Liver (tissue), 9 donors: ENCODE measurements around the gene BOC. TPM values are rescaled to one million over a fixed set of nuclear protein-coding genes. Genes with fewer than 3 reads are reported as not detected.

Source experiments
- DNase-seq: peaks from one replicate; pipeline ENCODE4 v3.0.0-alpha.2; 2017; ENCODE audit warnings: low spot score
- H3K27ac ChIP-seq, 2 donors: one replicate each; pipeline ENCODE4 v1.7.0; 2013; ENCODE audit warnings: inconsistent platforms in 2 of 2, low read length in 2 of 2, control low read depth in 1 of 2, low read depth in 1 of 2, mild to moderate bottlenecking in 1 of 2
- H3K27me3 ChIP-seq, 4 donors: one replicate each; pipeline versions ENCODE4 v1.6.1 to v1.7.0; 2013; ENCODE audit warnings: low read length in 3 of 4, inconsistent platforms in 1 of 4, mild to moderate bottlenecking in 1 of 4, moderate library complexity in 1 of 4; ENCODE audit not compliant: control insufficient read depth in 4 of 4, insufficient read depth in 4 of 4
- H3K36me3 ChIP-seq, 4 donors: one replicate each; pipeline versions ENCODE4 v1.6.1 to v1.7.0; 2013; ENCODE audit warnings: low read length in 3 of 4, mild to moderate bottlenecking in 3 of 4, low read depth in 1 of 4, moderate library complexity in 1 of 4; ENCODE audit not compliant: control insufficient read depth in 4 of 4, insufficient read depth in 3 of 4
- H3K4me1 ChIP-seq, 4 donors: one replicate each; pipeline versions ENCODE4 v1.6.1 to v1.7.0; 2013; ENCODE audit warnings: low read length in 3 of 4, mild to moderate bottlenecking in 3 of 4, moderate library complexity in 1 of 4; ENCODE audit not compliant: control insufficient read depth in 4 of 4, insufficient read depth in 4 of 4
- H3K4me3 ChIP-seq, 3 donors: one replicate each; pipeline versions ENCODE4 v1.6.1 to v1.7.0; 2013; ENCODE audit warnings: low read length in 3 of 3, control low read depth in 1 of 3, low read depth in 1 of 3, mild to moderate bottlenecking in 1 of 3
- H3K9ac ChIP-seq, 2 donors: one replicate each; pipeline ENCODE4 v1.7.0; 2013; ENCODE audit warnings: low read length in 2 of 2, mild to moderate bottlenecking in 2 of 2, moderate library complexity in 2 of 2, control low read depth in 1 of 2, low read depth in 1 of 2
- H3K9me3 ChIP-seq, 4 donors: one replicate each; pipeline versions ENCODE4 v1.6.1 to v1.7.0; 2013; ENCODE audit warnings: low read length in 3 of 4; ENCODE audit not compliant: control insufficient read depth in 4 of 4
- EGR1 ChIP-seq, 2 donors: IDR thresholded peaks; 2 replicates each; pipeline ENCODE4 v1.6.1; 2016 to 2018; ENCODE audit warnings: antibody characterized with exemption in 2 of 2, low read depth in 2 of 2
- FOXA1 ChIP-seq: IDR thresholded peaks from 2 replicates; pipeline ENCODE4 v1.6.1; 2016; ENCODE audit warnings: antibody characterized with exemption
- HNF4A ChIP-seq, 2 donors: conservative IDR thresholded peaks; 2 replicates each; pipeline ENCODE4 v1.6.1; 2016; ENCODE audit warnings: antibody characterized with exemption in 2 of 2, mild to moderate bottlenecking in 2 of 2
- HNF4G ChIP-seq: IDR thresholded peaks from 2 replicates; pipeline ENCODE4 v1.6.1; 2016; ENCODE audit warnings: antibody characterized with exemption
- RAD21 ChIP-seq, 2 donors: IDR thresholded peaks; 2 replicates each; pipeline ENCODE4 v1.6.1; 2016; ENCODE audit warnings: antibody characterized with exemption in 2 of 2, mild to moderate bottlenecking in 2 of 2
- RXRA ChIP-seq, 2 donors: IDR thresholded peaks; 2 replicates each; pipeline ENCODE4 v1.6.1; 2017 to 2018; ENCODE audit warnings: antibody characterized with exemption in 2 of 2, mild to moderate bottlenecking in 1 of 2
- SP1 ChIP-seq: IDR thresholded peaks from 2 replicates; pipeline ENCODE4 v1.6.1; 2018; ENCODE audit warnings: antibody characterized with exemption, mild to moderate bottlenecking
- TAF1 ChIP-seq: conservative IDR thresholded peaks from 2 replicates; pipeline ENCODE4 v1.6.1; 2016; ENCODE audit warnings: antibody characterized with exemption, mild to moderate bottlenecking
- WGBS: extraction: QIAGEN DNeasy Blood & Tissue Kit; methylation state at CpG from one replicate; pipeline ENCODE4 v1.1.7; 2013; 5-methylcytosine and 5-hydroxymethylcytosine counted together
- polyA plus RNA-seq, 2 donors: library from polyadenylated mRNA; stranded (reverse) in 1 of 2; unstranded in 1 of 2; fragments of 200-250 nt in 1 of 2; fragments of >200 nt in 1 of 2; fragmentation: Nextera tagmentation in 1 of 2; extraction: Ambion mirVana in 1 of 2; gene quantifications; one replicate each; pipeline versions ENCODE4 v1.2.1 to v1.2.3, GENCODE V29; 2013 to 2015
- total RNA-seq, 2 donors: library from RNA; depleted of rRNA; stranded (reverse); fragments of >200 nt; gene quantifications; one replicate each; pipeline ENCODE4 v1.2.3, GENCODE V29; 2014
- TF ChIP-seq, protein P1 (sequence below): IDR thresholded peaks from 2 replicates; pipeline ENCODE4 v1.6.1; 2016; ENCODE audit warnings: antibody characterized with exemption
- TF ChIP-seq, protein P2 (sequence below): IDR thresholded peaks from 2 replicates; pipeline ENCODE4 v1.6.1; 2016; ENCODE audit warnings: antibody characterized with exemption
- TF ChIP-seq, protein P3 (sequence below): IDR thresholded peaks from 2 replicates; pipeline ENCODE4 v1.6.1; 2016; ENCODE audit warnings: antibody characterized with exemption, mild to moderate bottlenecking
- TF ChIP-seq, protein P4 (sequence below): fragments of 150-350 bp; IDR thresholded peaks from 2 replicates; pipeline ENCODE4 v1.5.1; 2017; ENCODE audit warnings: improper control_type of control experiment, low read depth, low read length; ENCODE audit not compliant: missing input control
- TF ChIP-seq, protein P5 (sequence below): IDR thresholded peaks from 2 replicates; pipeline ENCODE4 v1.6.1; 2016; ENCODE audit warnings: antibody characterized with exemption
- donor health status: healthy.
- donor health status: healthy.
- donor health status: healthy.
- donor health status: healthy.
- donor health status: healthy.

The BOC gene
- total and polyA plus RNA-seq, 4 donors = 0.31 to 1.5 (median 0.65) TPM; not detected in 1

DNA sequence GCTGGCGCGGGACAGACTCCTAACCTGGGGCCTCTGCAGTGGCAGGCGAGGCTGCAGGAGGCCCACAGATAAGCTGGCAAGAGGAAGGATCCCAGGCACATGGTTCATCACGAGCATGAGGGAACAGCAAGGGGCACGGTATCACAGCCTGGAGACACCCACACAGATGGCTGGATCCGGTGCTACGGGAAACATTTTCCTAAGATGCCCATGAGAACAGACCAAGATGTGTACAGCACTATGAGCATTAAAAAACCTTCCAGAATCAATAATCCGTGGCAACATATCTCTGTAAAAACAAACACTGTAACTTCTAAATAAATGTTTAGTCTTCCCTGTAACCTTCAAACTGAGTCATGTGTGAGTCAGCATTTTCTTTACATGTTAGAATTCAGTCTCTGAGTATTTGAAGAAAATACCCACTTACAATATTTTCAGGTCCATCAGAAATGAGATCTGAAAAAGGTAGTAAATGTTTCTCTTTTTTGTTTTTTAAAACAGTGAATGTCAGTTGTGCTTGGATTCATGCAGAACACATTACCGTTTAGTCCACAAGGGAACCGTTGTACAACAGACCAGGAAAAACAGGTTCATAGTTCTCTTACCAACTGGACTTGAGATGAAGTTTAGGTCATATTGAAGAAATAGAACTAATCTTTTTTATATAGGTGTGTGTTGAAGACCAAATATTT, 75.9 kb downstream of the BOC start:
- TF ChIP-seq FOXA1 = no peak
- TF ChIP-seq, protein P1, sequence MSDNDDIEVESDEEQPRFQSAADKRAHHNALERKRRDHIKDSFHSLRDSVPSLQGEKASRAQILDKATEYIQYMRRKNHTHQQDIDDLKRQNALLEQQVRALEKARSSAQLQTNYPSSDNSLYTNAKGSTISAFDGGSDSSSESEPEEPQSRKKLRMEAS = no peak
- 41% methylated on average over 10 of the region's 10 CpGs for WGBS
- no peak overlapping the region for H3K9ac ChIP-seq

DNA sequence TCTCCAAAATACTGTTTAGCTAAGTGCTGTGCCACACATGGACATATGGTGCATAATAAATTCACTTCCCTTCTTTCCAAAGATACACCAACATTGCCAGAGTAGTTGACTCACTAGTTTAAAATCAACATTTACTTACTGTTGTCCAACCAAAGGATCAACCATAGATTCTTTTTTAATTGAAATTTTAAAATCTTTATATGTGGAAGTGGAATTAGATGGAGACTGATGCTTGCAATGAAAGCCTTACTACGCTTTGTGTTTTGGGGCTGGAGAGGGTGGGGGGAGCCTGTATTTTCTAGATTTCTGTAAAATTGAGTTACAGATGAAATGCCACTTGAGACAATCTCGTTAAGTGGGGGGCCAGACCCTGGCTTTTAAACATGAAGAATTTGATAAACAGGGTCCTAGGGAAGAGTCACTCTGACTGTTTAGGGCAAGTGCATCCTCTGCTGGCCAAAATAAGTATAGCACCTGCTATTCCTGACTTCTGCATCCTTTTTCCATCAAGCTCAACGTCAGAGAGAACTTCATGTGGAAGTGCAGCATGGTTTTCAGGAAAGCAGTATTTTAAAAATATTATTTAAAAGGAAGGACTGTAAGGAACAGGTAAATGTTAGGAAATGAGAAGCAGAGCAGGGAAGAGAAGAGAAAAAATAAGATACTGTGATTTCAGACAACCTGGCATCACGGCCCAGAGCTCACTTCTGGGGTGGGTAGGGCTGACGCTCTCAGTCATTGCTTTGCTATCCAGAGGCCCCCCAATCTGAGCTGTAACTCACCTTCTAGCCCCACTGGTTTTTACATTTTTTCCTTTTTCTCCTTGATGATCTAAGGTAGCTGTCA, 76.7 kb downstream of the BOC start:
- Histone ChIP-seq H3K9ac (no peak overlapping the region), H3K4me3 (no peak overlapping the region), H3K27ac (no peak overlapping the region), H3K9me3 (no peaks in the 10 kb centered on the region), H3K4me1 (peaks cover 3 to 10% (median 5%) of the 10 kb centered on the region in 4 donors), H3K36me3 (no peaks in the 10 kb centered on the region), H3K27me3 (no peaks in the 10 kb centered on the region)
- peak; percentile 69 for DNase-seq
- peak; percentile 90 to 92 for TF ChIP-seq RAD21 (IDR thresholded peaks at IDR 0.05)
- TF ChIP-seq, protein P2, sequence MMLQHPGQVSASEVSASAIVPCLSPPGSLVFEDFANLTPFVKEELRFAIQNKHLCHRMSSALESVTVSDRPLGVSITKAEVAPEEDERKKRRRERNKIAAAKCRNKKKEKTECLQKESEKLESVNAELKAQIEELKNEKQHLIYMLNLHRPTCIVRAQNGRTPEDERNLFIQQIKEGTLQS = no peak
- TF ChIP-seq, protein P3, sequence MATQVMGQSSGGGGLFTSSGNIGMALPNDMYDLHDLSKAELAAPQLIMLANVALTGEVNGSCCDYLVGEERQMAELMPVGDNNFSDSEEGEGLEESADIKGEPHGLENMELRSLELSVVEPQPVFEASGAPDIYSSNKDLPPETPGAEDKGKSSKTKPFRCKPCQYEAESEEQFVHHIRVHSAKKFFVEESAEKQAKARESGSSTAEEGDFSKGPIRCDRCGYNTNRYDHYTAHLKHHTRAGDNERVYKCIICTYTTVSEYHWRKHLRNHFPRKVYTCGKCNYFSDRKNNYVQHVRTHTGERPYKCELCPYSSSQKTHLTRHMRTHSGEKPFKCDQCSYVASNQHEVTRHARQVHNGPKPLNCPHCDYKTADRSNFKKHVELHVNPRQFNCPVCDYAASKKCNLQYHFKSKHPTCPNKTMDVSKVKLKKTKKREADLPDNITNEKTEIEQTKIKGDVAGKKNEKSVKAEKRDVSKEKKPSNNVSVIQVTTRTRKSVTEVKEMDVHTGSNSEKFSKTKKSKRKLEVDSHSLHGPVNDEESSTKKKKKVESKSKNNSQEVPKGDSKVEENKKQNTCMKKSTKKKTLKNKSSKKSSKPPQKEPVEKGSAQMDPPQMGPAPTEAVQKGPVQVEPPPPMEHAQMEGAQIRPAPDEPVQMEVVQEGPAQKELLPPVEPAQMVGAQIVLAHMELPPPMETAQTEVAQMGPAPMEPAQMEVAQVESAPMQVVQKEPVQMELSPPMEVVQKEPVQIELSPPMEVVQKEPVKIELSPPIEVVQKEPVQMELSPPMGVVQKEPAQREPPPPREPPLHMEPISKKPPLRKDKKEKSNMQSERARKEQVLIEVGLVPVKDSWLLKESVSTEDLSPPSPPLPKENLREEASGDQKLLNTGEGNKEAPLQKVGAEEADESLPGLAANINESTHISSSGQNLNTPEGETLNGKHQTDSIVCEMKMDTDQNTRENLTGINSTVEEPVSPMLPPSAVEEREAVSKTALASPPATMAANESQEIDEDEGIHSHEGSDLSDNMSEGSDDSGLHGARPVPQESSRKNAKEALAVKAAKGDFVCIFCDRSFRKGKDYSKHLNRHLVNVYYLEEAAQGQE = no peak
- TF ChIP-seq, protein P4, sequence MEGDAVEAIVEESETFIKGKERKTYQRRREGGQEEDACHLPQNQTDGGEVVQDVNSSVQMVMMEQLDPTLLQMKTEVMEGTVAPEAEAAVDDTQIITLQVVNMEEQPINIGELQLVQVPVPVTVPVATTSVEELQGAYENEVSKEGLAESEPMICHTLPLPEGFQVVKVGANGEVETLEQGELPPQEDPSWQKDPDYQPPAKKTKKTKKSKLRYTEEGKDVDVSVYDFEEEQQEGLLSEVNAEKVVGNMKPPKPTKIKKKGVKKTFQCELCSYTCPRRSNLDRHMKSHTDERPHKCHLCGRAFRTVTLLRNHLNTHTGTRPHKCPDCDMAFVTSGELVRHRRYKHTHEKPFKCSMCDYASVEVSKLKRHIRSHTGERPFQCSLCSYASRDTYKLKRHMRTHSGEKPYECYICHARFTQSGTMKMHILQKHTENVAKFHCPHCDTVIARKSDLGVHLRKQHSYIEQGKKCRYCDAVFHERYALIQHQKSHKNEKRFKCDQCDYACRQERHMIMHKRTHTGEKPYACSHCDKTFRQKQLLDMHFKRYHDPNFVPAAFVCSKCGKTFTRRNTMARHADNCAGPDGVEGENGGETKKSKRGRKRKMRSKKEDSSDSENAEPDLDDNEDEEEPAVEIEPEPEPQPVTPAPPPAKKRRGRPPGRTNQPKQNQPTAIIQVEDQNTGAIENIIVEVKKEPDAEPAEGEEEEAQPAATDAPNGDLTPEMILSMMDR = peak; percentile 99
- 61% methylated on average over 5 of the region's 5 CpGs for WGBS

More for the DNA sequence above, 75.9 kb downstream of the BOC start:
- no peak for DNase-seq
- no peaks in the 10 kb centered on the region for H3K36me3 ChIP-seq
- H3K27ac ChIP-seq = no peak overlapping the region
- peaks cover 3 to 10% (median 5%) of the 10 kb centered on the region in 4 donors for H3K4me1 ChIP-seq
- H3K4me3 ChIP-seq = no peak overlapping the region
- no peaks in the 10 kb centered on the region for H3K27me3 ChIP-seq
- no peaks in the 10 kb centered on the region for H3K9me3 ChIP-seq

DNA sequence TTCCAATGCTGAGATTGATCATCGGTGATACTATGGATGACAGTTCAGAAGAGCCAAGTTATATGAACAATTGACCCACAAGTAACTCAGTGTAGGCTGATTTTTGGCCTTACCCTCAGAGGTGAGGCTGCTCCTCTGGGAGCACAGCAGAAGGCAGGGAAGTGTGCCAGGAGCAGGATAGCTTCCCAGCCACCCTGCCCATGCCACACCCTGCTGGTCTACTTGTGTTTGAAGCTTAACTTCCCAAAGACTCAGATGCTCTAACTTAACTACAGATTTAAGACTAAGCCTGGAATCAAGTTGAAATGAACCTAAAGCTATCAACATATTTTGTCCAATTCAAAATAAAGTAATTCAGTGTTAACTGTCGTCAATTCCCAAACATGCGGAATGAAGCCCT, 77.5 kb downstream of the BOC start:
- no peaks in the 10 kb centered on the region for H3K36me3 ChIP-seq
- WGBS = 95% methylated on average over 3 of the region's 3 CpGs
- H3K4me3 ChIP-seq = no peak overlapping the region

More for the DNA sequence above, 77.5 kb downstream of the BOC start:
- Histone ChIP-seq H3K9me3 (no peaks in the 10 kb centered on the region), H3K27me3 (no peaks in the 10 kb centered on the region), H3K9ac (no peak overlapping the region), H3K27ac (no peak overlapping the region), H3K4me1 (peaks cover 3 to 10% (median 5%) of the 10 kb centered on the region in 4 donors)
- DNase-seq = no peak
- TF ChIP-seq, protein P1 = no peak
- no peak for TF ChIP-seq TAF1
- TF ChIP-seq RXRA (IDR thresholded peaks at IDR 0.05) = no peak
- no peak for TF ChIP-seq EGR1 (IDR thresholded peaks at IDR 0.05; ENCODE audit: low read depth in 2 of 2)
- TF ChIP-seq, protein P4 = no peak
- TF ChIP-seq SP1 = no peak
- TF ChIP-seq HNF4G = no peak
- TF ChIP-seq, protein P5, sequence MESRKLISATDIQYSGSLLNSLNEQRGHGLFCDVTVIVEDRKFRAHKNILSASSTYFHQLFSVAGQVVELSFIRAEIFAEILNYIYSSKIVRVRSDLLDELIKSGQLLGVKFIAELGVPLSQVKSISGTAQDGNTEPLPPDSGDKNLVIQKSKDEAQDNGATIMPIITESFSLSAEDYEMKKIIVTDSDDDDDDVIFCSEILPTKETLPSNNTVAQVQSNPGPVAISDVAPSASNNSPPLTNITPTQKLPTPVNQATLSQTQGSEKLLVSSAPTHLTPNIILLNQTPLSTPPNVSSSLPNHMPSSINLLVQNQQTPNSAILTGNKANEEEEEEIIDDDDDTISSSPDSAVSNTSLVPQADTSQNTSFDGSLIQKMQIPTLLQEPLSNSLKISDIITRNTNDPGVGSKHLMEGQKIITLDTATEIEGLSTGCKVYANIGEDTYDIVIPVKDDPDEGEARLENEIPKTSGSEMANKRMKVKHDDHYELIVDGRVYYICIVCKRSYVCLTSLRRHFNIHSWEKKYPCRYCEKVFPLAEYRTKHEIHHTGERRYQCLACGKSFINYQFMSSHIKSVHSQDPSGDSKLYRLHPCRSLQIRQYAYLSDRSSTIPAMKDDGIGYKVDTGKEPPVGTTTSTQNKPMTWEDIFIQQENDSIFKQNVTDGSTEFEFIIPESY = no peak
- TF ChIP-seq HNF4A (conservative IDR thresholded peaks at IDR 0.05) = no peak
- TF ChIP-seq, protein P2 = no peak
- no peak for TF ChIP-seq FOXA1
